WTC11 (cell line): ENCODE results near the gene SPATA24. TPM values are rescaled to one million over a fixed set of nuclear protein-coding genes. Genes with fewer than 3 reads are reported as not detected.

Source experiments
- ATAC-seq: fragments of 200-7000 bp; cut with Tn5 transposase; 2 replicates; pipeline ENCODE4 v1.10.0; 2021; ENCODE audit warnings: mild to moderate bottlenecking, moderate library complexity
- CTCF ChIA-PET: fragments of 300-600 bp; sonication (Branson Sonifier 250); formaldehyde crosslinking; loops from one replicate; lab custom pipeline; 2021; ENCODE audit warnings: antibody characterized with exemption; lab: Charles Lee
- POLR2A ChIA-PET: fragments of 350-600 bp; sonication (Branson Sonifier 250); formaldehyde crosslinking; loops from one replicate; lab custom pipeline; 2021; ENCODE audit warnings: antibody characterized with exemption; lab: Charles Lee
- DNase-seq: peaks from one replicate; pipeline ENCODE4 v3.0.0; 2021; ENCODE audit warnings: low spot score
- H3K27ac Mint-ChIP-seq: 2 replicates; pipeline ENCODE4 v1.8.0; 2021; ENCODE audit warnings: mixed read lengths
- H3K27me3 Mint-ChIP-seq: 2 replicates; pipeline ENCODE4 v1.8.0; 2021; ENCODE audit warnings: low read depth, mild to moderate bottlenecking, moderate library complexity, mixed read lengths
- H3K36me3 Mint-ChIP-seq: 2 replicates; pipeline ENCODE4 v1.8.0; 2021; ENCODE audit warnings: mixed read lengths
- H3K4me1 Mint-ChIP-seq: 2 replicates; pipeline ENCODE4 v1.8.0; 2022; ENCODE audit warnings: mixed read lengths
- H3K4me3 Mint-ChIP-seq: 2 replicates; pipeline ENCODE4 v1.8.0; 2021; ENCODE audit warnings: mild to moderate bottlenecking, moderate library complexity, mixed read lengths
- H3K9me3 Mint-ChIP-seq: 2 replicates; pipeline ENCODE4 v1.8.0; 2021; ENCODE audit warnings: mixed read lengths
- ATF6 ChIP-seq: sonication (generic); formaldehyde crosslinking; IDR thresholded peaks from 2 replicates; pipeline ENCODE4 v1.8.1; 2023; ENCODE audit warnings: mild to moderate bottlenecking, missing genetic modification reagents
- E2F5 ChIP-seq: sonication (generic); formaldehyde crosslinking; IDR thresholded peaks from 2 replicates; pipeline ENCODE4 v1.8.1; 2022; ENCODE audit warnings: mild to moderate bottlenecking, moderate library complexity, missing genetic modification reagents
- ESRRA ChIP-seq: sonication (generic); formaldehyde crosslinking; IDR thresholded peaks from 2 replicates; pipeline ENCODE4 v1.8.1; 2022; ENCODE audit warnings: mild to moderate bottlenecking, missing genetic modification reagents, borderline replicate concordance
- FOXP4 ChIP-seq: sonication (generic); formaldehyde crosslinking; IDR thresholded peaks from 2 replicates; pipeline ENCODE4 v1.8.0; 2022; ENCODE audit warnings: mild to moderate bottlenecking, missing genetic modification reagents
- GTF2I ChIP-seq: fragments of 250-450 bp; sonication (Bioruptor Pico); conservative IDR thresholded peaks from 2 replicates; pipeline ENCODE4 v1.4.0; 2021; ENCODE audit warnings: mild to moderate bottlenecking
- HMGXB4 ChIP-seq: sonication (generic); formaldehyde crosslinking; IDR thresholded peaks from 2 replicates; pipeline ENCODE4 v1.8.1; 2023; ENCODE audit warnings: mild to moderate bottlenecking, moderate library complexity, missing genetic modification reagents
- JAZF1 ChIP-seq: fragments of 250-450 bp; sonication (Bioruptor Pico); IDR thresholded peaks from 2 replicates; pipeline ENCODE4 v1.9.0; 2021; ENCODE audit warnings: moderate library complexity, mild to moderate bottlenecking, inconsistent platforms
- JUN ChIP-seq: sonication (generic); formaldehyde crosslinking; IDR thresholded peaks from 2 replicates; pipeline ENCODE4 v1.8.0; 2023; ENCODE audit warnings: mild to moderate bottlenecking, missing genetic modification reagents
- MXD4 ChIP-seq: fragments of 250-450 bp; sonication (Bioruptor Pico); IDR thresholded peaks from 2 replicates; pipeline ENCODE4 v1.8.0; 2021; ENCODE audit warnings: mild to moderate bottlenecking, moderate library complexity, borderline replicate concordance
- NR3C1 ChIP-seq: sonication (generic); formaldehyde crosslinking; conservative IDR thresholded peaks from 2 replicates; pipeline ENCODE4 v1.8.1; 2023; ENCODE audit warnings: low read depth, mild to moderate bottlenecking, missing genetic modification reagents
- PRDM15 ChIP-seq: sonication (generic); formaldehyde crosslinking; IDR thresholded peaks from 2 replicates; pipeline ENCODE4 v1.8.0; 2022; ENCODE audit warnings: missing genetic modification reagents
- SMAD4 ChIP-seq: sonication (generic); formaldehyde crosslinking; IDR thresholded peaks from 2 replicates; pipeline ENCODE4 v1.8.0; 2022; ENCODE audit warnings: mild to moderate bottlenecking, missing genetic modification reagents
- SP1 ChIP-seq: sonication (generic); formaldehyde crosslinking; conservative IDR thresholded peaks from 2 replicates; pipeline ENCODE4 v1.8.1; 2022; ENCODE audit warnings: missing genetic modification reagents
- TEAD1 ChIP-seq: sonication (generic); formaldehyde crosslinking; IDR thresholded peaks from 2 replicates; pipeline ENCODE4 v1.8.0; 2022; ENCODE audit warnings: mild to moderate bottlenecking, missing genetic modification reagents
- TEAD4 ChIP-seq: sonication (generic); formaldehyde crosslinking; IDR thresholded peaks from 2 replicates; pipeline ENCODE4 v1.8.0; 2022; ENCODE audit warnings: mild to moderate bottlenecking, missing genetic modification reagents
- ZBTB21 ChIP-seq: sonication (generic); formaldehyde crosslinking; IDR thresholded peaks from 2 replicates; pipeline ENCODE4 v1.8.1; 2023; ENCODE audit warnings: mild to moderate bottlenecking, missing genetic modification reagents, borderline replicate concordance
- ZNF317 ChIP-seq: sonication (generic); formaldehyde crosslinking; IDR thresholded peaks from 2 replicates; pipeline ENCODE4 v1.8.1; 2023; ENCODE audit warnings: low read depth, mild to moderate bottlenecking, moderate library complexity, missing genetic modification reagents, borderline replicate concordance
- total RNA-seq: library from RNA; stranded (reverse); gene quantifications from 3 replicates; pipeline ENCODE4 v1.2.3, GENCODE V29; 2021

The SPATA24 gene
- total RNA-seq, 1 experiment from 2014 or later = 13.2 TPM

GRCh38 chr5:139394123-139394653, 9.7 kb downstream of the SPATA24 start (continued):
- TF ChIP-seq PRDM15 (CRISPR knock-in tag) (no peak), SP1 (CRISPR knock-in tag) (no peak), TEAD1 (CRISPR knock-in tag) (0 out of 2 replicates have a peak, but pooled peaks have one; percentile 17), HMGXB4 (CRISPR knock-in tag) (peak; percentile 72; the same call in 1 of the 2 replicates), JUN (CRISPR knock-in tag) (peak; percentile 42; the same call in 1 of the 2 replicates), ESRRA (CRISPR knock-in tag) (0 out of 2 replicates have a peak, but pooled peaks have one; percentile 47), JAZF1 (no peak), GTF2I (CRISPR knock-in tag) (no peak), E2F5 (0 out of 2 replicates have a peak, but pooled peaks have one; percentile 1), TEAD4 (0 out of 2 replicates have a peak, but pooled peaks have one; percentile 30), ZBTB21 (CRISPR knock-in tag) (no peak; the same call in 1 of the 2 replicates), NR3C1 (CRISPR knock-in tag) (0 out of 2 replicates have a peak, but pooled peaks have one; percentile 58), FOXP4 (CRISPR knock-in tag) (no peak)

- CTCF ChIA-PET = interaction anchor here (1.3 to 5.6 kb wide), 6 partner anchors 9 to 120 kb away, joined by 4 to 31 read pairs (median 4); partner anchors contain the start of genes PAIP2 and SPATA24
- Mint-ChIP-seq H3K4me1 (peaks cover 36% of the 10 kb centered on the region), H3K27me3 (peaks cover 39% of the 10 kb centered on the region), H3K36me3 (peaks cover 7% of the 10 kb centered on the region; the same call in 1 of the 2 replicates), H3K9me3 (no peaks in the 10 kb centered on the region), H3K27ac (no peak overlapping the region), H3K4me3 (peak overlapping the region; percentile 87)
- POLR2A ChIA-PET = no interaction called here
- no peak; the same call in 1 of the 2 replicates for ATAC-seq
- TF ChIP-seq MXD4 (no peak), ZNF317 (no peak), ATF6 (CRISPR knock-in tag) (no peak), SMAD4 (CRISPR knock-in tag) (no peak), PRDM15 (CRISPR knock-in tag) (peak; percentile 75)
- peak; percentile 52 for DNase-seq
Observed at GRCh38 chr5:139393497-139394122, 10.3 kb downstream of the SPATA24 start.
